Bronchial epithelial cell (primary cell): ENCODE data around the gene SH2D3A. TPM values are rescaled to one million over a fixed set of nuclear protein-coding genes. Genes with fewer than 3 reads are reported as not detected.

Experiments used
- DNase-seq: peaks from one replicate; pipeline ENCODE4 v3.0.0-alpha.2; 2010; ENCODE audit warnings: low read depth
- FAIRE-seq: peaks from 2 replicates; lab custom pipeline; 2011; peaks lifted over from hg19 to GRCh38; lab: Jason Lieb, UNC
- H3K27me3 ChIP-seq: 2 replicates; pipeline ENCODE4 v1.5.1; 2011; ENCODE audit warnings: low read length; ENCODE audit not compliant: control insufficient read depth, insufficient read depth
- H3K36me3 ChIP-seq: 2 replicates; pipeline ENCODE4 v1.5.1; 2011; ENCODE audit warnings: low read length; ENCODE audit not compliant: control insufficient read depth, insufficient read depth
- H3K4me3 ChIP-seq: 2 replicates; pipeline ENCODE4 v1.5.1; 2011; ENCODE audit warnings: mild to moderate bottlenecking, low read depth, low read length, control low read depth
- CTCF ChIP-seq: IDR thresholded peaks from 2 replicates; pipeline ENCODE4 v1.5.1; 2011; ENCODE audit warnings: mild to moderate bottlenecking, moderate library complexity, low read length, control low read depth, inconsistent platforms; ENCODE audit not compliant: insufficient read depth, severe bottlenecking
- total RNA-seq: library from RNA; depleted of rRNA; stranded (reverse); fragments of >200 nt; gene quantifications from 2 replicates; pipeline ENCODE4 v1.2.1, GENCODE V29; 2014

Gene SH2D3A
- total RNA-seq, 1 donor from 2014 or later, result 88.5 TPM

- Histone ChIP-seq H3K27me3 (no peaks in the 10 kb centered on the region), H3K36me3 (peaks cover 20% of the 10 kb centered on the region), H3K4me3 (no peak overlapping the region)
- no peak for TF ChIP-seq CTCF
- DNase-seq (no peak), FAIRE-seq (no peak)
Measured at GRCh38 chr19:6735181-6735911, 31.9 kb downstream of the SH2D3A start.

GRCh38 chr19:6734096-6734696 is 33.0 kb downstream of the SH2D3A start:
- H3K27me3 ChIP-seq, result no peaks in the 10 kb centered on the region
- no peak for TF ChIP-seq CTCF
- H3K4me3 ChIP-seq, result no peak overlapping the region
- DNase-seq, result no peak
- peaks cover 20% of the 10 kb centered on the region for H3K36me3 ChIP-seq
- FAIRE-seq, result no peak

GRCh38 chr19:6733338-6734095 is 33.7 kb downstream of the SH2D3A start:
- DNase-seq, result no peak
- peak; percentile 25 for TF ChIP-seq CTCF
- Histone ChIP-seq H3K36me3 (peaks cover 20% of the 10 kb centered on the region), H3K4me3 (no peak overlapping the region), H3K27me3 (no peaks in the 10 kb centered on the region)
- no peak for FAIRE-seq

- DNase-seq (no peak), FAIRE-seq (no peak)
- no peak for TF ChIP-seq CTCF
- Histone ChIP-seq H3K27me3 (no peaks in the 10 kb centered on the region), H3K4me3 (no peak overlapping the region), H3K36me3 (peaks cover 20% of the 10 kb centered on the region)
Measured at GRCh38 chr19:6732803-6733337, 34.4 kb downstream of the SH2D3A start.

GRCh38 chr19:6731822-6732221 is 35.4 kb downstream of the SH2D3A start:
- H3K4me3 ChIP-seq, result no peak overlapping the region
- FAIRE-seq (no peak), DNase-seq (no peak)
- H3K36me3 ChIP-seq, result peaks cover 20% of the 10 kb centered on the region
- H3K27me3 ChIP-seq, result no peaks in the 10 kb centered on the region
- no peak for TF ChIP-seq CTCF
